HepG2 (cell line): ENCODE measurements around the gene DHX16. TPM values are rescaled to one million over a fixed set of nuclear protein-coding genes. Genes with fewer than 3 reads are reported as not detected.

Source experiments
- ATAC-seq: fragments of 200-7000 bp; cut with Tn5 transposase; 3 replicates; pipeline ENCODE4 v1.9.1; 2020; ENCODE audit warnings: mild to moderate bottlenecking, moderate library complexity
- BruUV-seq: library from RNA; stranded (reverse); fragments of 400-500 nt; replicated peaks from 2 replicates; lab custom pipeline; 2021; lab: Mats Ljungman, UMichigan
- CTCF ChIA-PET: fragments of 300-600 bp; formaldehyde crosslinking; extraction: SDS; loops from one replicate; lab custom pipeline; 2021; ENCODE audit warnings: low total read pairs, inconsistent platforms, low intra/inter-chr PET ratio; lab: Yijun Ruan, JAX
- POLR2A ChIA-PET: fragments of 350-600 bp; sonication (Branson Sonifier 250); formaldehyde crosslinking; loops from one replicate; lab custom pipeline; 2020; ENCODE audit warnings: antibody characterized with exemption, inconsistent platforms; lab: Yijun Ruan, JAX
- DNase-seq: peaks from one replicate; pipeline ENCODE4 v3.0.0-alpha.2; 2015; ENCODE audit warnings: low spot score
- FAIRE-seq: peaks from 3 replicates; lab custom pipeline; 2011; peaks lifted over from hg19 to GRCh38; lab: Jason Lieb, UNC
- H2AFZ ChIP-seq: one replicate; pipeline ENCODE4 v1.6.1; 2011; ENCODE audit warnings: low read length, inconsistent platforms
- H3K27ac ChIP-seq: fragments of 300-600 bp; 3 replicates; pipeline ENCODE4 v1.8.0; 2011; ENCODE audit warnings: mixed run types, mild to moderate bottlenecking, mixed read lengths, low read length, inconsistent platforms; ENCODE audit not compliant: insufficient read depth; ENCODE audit errors: extremely low read length
- H3K27me3 ChIP-seq, 2 experiments: fragments of 200-600 bp in 1 of 2; 2 replicates in 1 of 2; 3 replicates in 1 of 2; pipeline versions ENCODE4 v1.6.0 to v1.8.0; 2011; ENCODE audit warnings: low read length in 2 of 2, mild to moderate bottlenecking in 2 of 2, moderate library complexity in 2 of 2, inconsistent platforms in 1 of 2; ENCODE audit not compliant: insufficient read depth in 2 of 2, control insufficient read depth in 1 of 2
- H3K36me3 ChIP-seq, 2 experiments: fragments of 200-600 bp in 1 of 2; replicated peaks in 1 of 2; 2 replicates in 1 of 2; 3 replicates in 1 of 2; pipeline versions ENCODE4 v1.5.1 to v1.8.0; 2011; ENCODE audit warnings: low read length in 2 of 2, inconsistent platforms in 1 of 2; ENCODE audit not compliant: insufficient read depth in 2 of 2, control insufficient read depth in 1 of 2
- H3K4me1 ChIP-seq: 2 replicates; pipeline ENCODE4 v1.5.1; 2012; ENCODE audit warnings: low read length, inconsistent platforms; ENCODE audit not compliant: insufficient read depth
- H3K4me2 ChIP-seq: 2 replicates; pipeline ENCODE4 v1.6.0; 2011; ENCODE audit warnings: low read depth, low read length, inconsistent platforms
- H3K4me3 ChIP-seq, 3 experiments: fragments of 200-600 bp in 1 of 3; sonication (generic), shearing (Covaris generic) in 1 of 3; replicated peaks in 1 of 3; 2 replicates each; pipeline ENCODE4 v1.5.1; 2011 to 2016; ENCODE audit warnings: low read length in 3 of 3, inconsistent platforms in 2 of 3, low read depth in 2 of 3, mild to moderate bottlenecking in 2 of 3, control low read depth in 1 of 3, mixed read lengths in 1 of 3; ENCODE audit not compliant: insufficient read depth in 1 of 3
- H3K79me2 ChIP-seq: one replicate; pipeline ENCODE4 v1.6.1; 2011; ENCODE audit warnings: low read length, inconsistent platforms; ENCODE audit not compliant: insufficient read depth
- H3K9ac ChIP-seq: 2 replicates; pipeline ENCODE4 v1.6.0; 2011; ENCODE audit warnings: mild to moderate bottlenecking, low read depth, low read length, inconsistent platforms; ENCODE audit not compliant: insufficient read depth
- H3K9me3 ChIP-seq: 2 replicates; pipeline ENCODE4 v1.5.1; 2012; ENCODE audit warnings: mild to moderate bottlenecking, low read length
- H4K20me1 ChIP-seq: 2 replicates; pipeline ENCODE4 v1.6.0; 2011; ENCODE audit warnings: inconsistent platforms, mild to moderate bottlenecking, low read length, moderate library complexity; ENCODE audit not compliant: insufficient read depth
- ARID2 ChIP-seq: sonication (generic); formaldehyde crosslinking; IDR thresholded peaks from 2 replicates; pipeline ENCODE4 v1.8.1; 2022; ENCODE audit warnings: mild to moderate bottlenecking, missing genetic modification reagents, borderline replicate concordance
- CBFB ChIP-seq: sonication (generic); formaldehyde crosslinking; IDR thresholded peaks from 2 replicates; pipeline ENCODE4 v1.4.0; 2020; ENCODE audit warnings: missing genetic modification reagents
- E2F2 ChIP-seq: sonication (generic); formaldehyde crosslinking; IDR thresholded peaks from 2 replicates; pipeline ENCODE4 v1.4.0; 2020; ENCODE audit warnings: missing genetic modification reagents, borderline replicate concordance
- ERF ChIP-seq: IDR thresholded peaks from 2 replicates; pipeline ENCODE4 v1.6.1; 2018; ENCODE audit warnings: missing biosample characterization, missing genetic modification reagents
- FOXK2 ChIP-seq: fragments of 450-650 bp; IDR thresholded peaks from 2 replicates; pipeline ENCODE4 v1.6.1; 2016
- JUNB ChIP-seq: sonication (generic); formaldehyde crosslinking; IDR thresholded peaks from 2 replicates; pipeline ENCODE4 v1.8.0; 2022; ENCODE audit warnings: missing genetic modification reagents, mild to moderate bottlenecking, borderline replicate concordance
- MAF1 ChIP-seq: sonication (generic); formaldehyde crosslinking; IDR thresholded peaks from 2 replicates; pipeline ENCODE4 v1.5.0; 2020; ENCODE audit warnings: missing genetic modification reagents, borderline replicate concordance
- MAFF ChIP-seq: IDR thresholded peaks from 2 replicates; pipeline ENCODE4 v1.6.1; 2011; ENCODE audit warnings: low read depth, low read length, improper control_type of control experiment
- TEAD2 ChIP-seq: sonication (generic); formaldehyde crosslinking; IDR thresholded peaks from 2 replicates; pipeline ENCODE4 v1.9.0; 2021; ENCODE audit warnings: missing genetic modification reagents
- ZFP36L2 ChIP-seq: sonication (generic); formaldehyde crosslinking; IDR thresholded peaks from 2 replicates; pipeline ENCODE4 v1.4.0; 2020; ENCODE audit warnings: missing genetic modification reagents
- ZNF20 ChIP-seq: sonication (generic); formaldehyde crosslinking; IDR thresholded peaks from 2 replicates; pipeline ENCODE4 v1.4.0; 2020; ENCODE audit warnings: mild to moderate bottlenecking, moderate library complexity, missing genetic modification reagents
- ZNF230 ChIP-seq: sonication (generic); formaldehyde crosslinking; IDR thresholded peaks from 2 replicates; pipeline ENCODE4 v1.4.0; 2020; ENCODE audit warnings: mild to moderate bottlenecking, missing genetic modification reagents
- ZSCAN30 ChIP-seq: sonication (generic); formaldehyde crosslinking; IDR thresholded peaks from 2 replicates; pipeline ENCODE4 v1.5.0; 2020; ENCODE audit warnings: mild to moderate bottlenecking, missing genetic modification reagents
- ZSCAN31 ChIP-seq: sonication (generic); formaldehyde crosslinking; IDR thresholded peaks from 2 replicates; pipeline ENCODE4 v1.5.0; 2020; ENCODE audit warnings: low read depth, mild to moderate bottlenecking, missing genetic modification reagents
- WGBS: methylation state at CpG from one replicate; pipeline ENCODE4 v1.1.6; 2017; ENCODE audit warnings: low lambda C conversion rate; 5-methylcytosine and 5-hydroxymethylcytosine counted together
- in situ Hi-C: cut with HindIII; loops from 2 replicates; pipeline ENCODE4 v1.10.0; 2017; ENCODE audit warnings: low pct_unique_long_range_greater_than_20kb; ENCODE audit not compliant: extremely low pct_ligation_motif_present
- intact Hi-C: fragments of 100-400 bp; cut with micrococcal nuclease; formaldehyde crosslinking; loops from one replicate; pipeline ENCODE4 v1.10.0; 2022; ENCODE audit not compliant: unreplicated experiment
- polyA plus RNA-seq, 8 experiments: library from polyadenylated mRNA; depleted of rRNA in 3 of 8; stranded (reverse) in 7 of 8; unstranded in 1 of 8; fragments of >200 nt; fragmentation: Illumina TruSeq in 4 of 8; extraction: Trizol in 4 of 8; gene quantifications; 2 replicates each; pipeline versions ENCODE4 v1.2.1 to v1.2.3, GENCODE V29; 2011 to 2016; ENCODE audit warnings: low read depth in 4 of 8, missing spikeins in 1 of 8, mixed read lengths in 1 of 8; ENCODE audit not compliant: insufficient read depth in 1 of 8
- total RNA-seq, 5 experiments: library from RNA; depleted of rRNA; stranded (reverse); fragments of >200 nt; fragmentation: Illumina TruSeq; extraction: Trizol; gene quantifications; 2 replicates each; pipeline ENCODE4 v1.2.3, GENCODE V29; 2016; ENCODE audit warnings: low read depth in 1 of 5
- TF ChIP-seq, protein P1 (sequence below): sonication (generic); formaldehyde crosslinking; IDR thresholded peaks from 2 replicates; pipeline ENCODE4 v1.4.0; 2020; ENCODE audit warnings: missing genetic modification reagents
- TF ChIP-seq, protein P2 (sequence below): sonication (generic); formaldehyde crosslinking; IDR thresholded peaks from 2 replicates; pipeline ENCODE4 v1.4.0; 2020; ENCODE audit warnings: low read depth, mild to moderate bottlenecking, missing genetic modification reagents

DHX16 gene
- total and polyA plus RNA-seq, 2 of the 13 experiments (the other 11 are each of a cell fraction or from before 2014, with no cell fraction given), result 57.0 to 58.5 TPM

DNA sequence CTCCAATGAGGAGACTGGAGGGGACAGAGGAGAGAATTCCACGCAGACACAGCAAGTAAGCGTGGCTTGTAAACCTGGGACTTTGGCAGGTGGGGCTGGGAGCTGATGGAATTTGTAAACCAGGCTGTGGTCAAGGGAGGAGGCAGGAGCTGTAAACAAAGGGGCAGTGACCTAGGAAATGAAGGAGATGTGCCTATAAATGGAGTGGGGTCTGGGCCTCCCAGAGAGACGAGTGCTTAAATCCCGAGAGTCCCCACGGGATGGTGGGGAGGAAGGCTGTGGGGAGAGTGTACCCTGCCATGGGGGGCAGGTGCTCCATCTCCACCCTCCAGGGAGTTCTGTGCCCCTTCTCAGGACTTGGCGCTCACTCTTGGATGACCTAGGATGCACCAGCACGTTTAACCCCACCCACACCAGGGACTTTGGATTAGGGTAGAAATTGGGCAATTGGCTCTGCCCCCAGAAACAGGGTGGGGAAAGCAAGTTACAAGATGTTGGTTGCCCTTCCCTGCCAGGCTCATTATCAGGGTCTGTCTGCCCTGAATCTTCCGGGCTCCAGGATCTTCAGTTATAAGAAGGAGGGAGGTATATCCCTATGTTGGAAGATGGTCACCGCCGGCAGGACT, 4.0 kb upstream of the DHX16 start:
- intact Hi-C loops, result loop anchor here (10.0 kb wide), 2 partner anchors 132 to 148 kb away; no protein-coding TSS in a partner anchor
- Histone ChIP-seq H4K20me1 (peaks cover 4% of the 10 kb centered on the region; the same call in 1 of the 2 replicates), H3K4me3 (no peak overlapping the region), H3K27me3 (no peaks in the 10 kb centered on the region; a peak in 1 of 5 replicates), H3K36me3 (0 out of 5 replicates have a peak, but pooled peaks cover 0 to 1% of the 10 kb centered on the region in 2 experiments), H3K4me2 (no peak overlapping the region), H3K4me1 (peaks cover 28% of the 10 kb centered on the region), H3K27ac (no peak overlapping the region), H2AFZ (no peak overlapping the region), H3K9me3 (no peaks in the 10 kb centered on the region), H3K9ac (no peak overlapping the region), H3K79me2 (peaks cover 11% of the 10 kb centered on the region)
- in situ Hi-C loops, result loop anchor here (5.0 to 25.0 kb wide), 2 partner anchors 46 to 411 kb away; partner anchors contain the start of gene TUBB
- no peak for DNase-seq
- TF ChIP-seq CBFB (CRISPR knock-in tag) (no peak), JUNB (CRISPR knock-in tag) (no peak), ZSCAN30 (no peak), MAF1 (no peak), ZFP36L2 (no peak), ZNF20 (CRISPR knock-in tag) (no peak), FOXK2 (no peak), ERF (no peak), MAFF (no peak), TEAD2 (CRISPR knock-in tag) (no peak), ZSCAN31 (CRISPR knock-in tag) (no peak), E2F2 (no peak), ZNF230 (CRISPR knock-in tag) (no peak), ARID2 (CRISPR knock-in tag) (no peak)
- TF ChIP-seq, protein P1, sequence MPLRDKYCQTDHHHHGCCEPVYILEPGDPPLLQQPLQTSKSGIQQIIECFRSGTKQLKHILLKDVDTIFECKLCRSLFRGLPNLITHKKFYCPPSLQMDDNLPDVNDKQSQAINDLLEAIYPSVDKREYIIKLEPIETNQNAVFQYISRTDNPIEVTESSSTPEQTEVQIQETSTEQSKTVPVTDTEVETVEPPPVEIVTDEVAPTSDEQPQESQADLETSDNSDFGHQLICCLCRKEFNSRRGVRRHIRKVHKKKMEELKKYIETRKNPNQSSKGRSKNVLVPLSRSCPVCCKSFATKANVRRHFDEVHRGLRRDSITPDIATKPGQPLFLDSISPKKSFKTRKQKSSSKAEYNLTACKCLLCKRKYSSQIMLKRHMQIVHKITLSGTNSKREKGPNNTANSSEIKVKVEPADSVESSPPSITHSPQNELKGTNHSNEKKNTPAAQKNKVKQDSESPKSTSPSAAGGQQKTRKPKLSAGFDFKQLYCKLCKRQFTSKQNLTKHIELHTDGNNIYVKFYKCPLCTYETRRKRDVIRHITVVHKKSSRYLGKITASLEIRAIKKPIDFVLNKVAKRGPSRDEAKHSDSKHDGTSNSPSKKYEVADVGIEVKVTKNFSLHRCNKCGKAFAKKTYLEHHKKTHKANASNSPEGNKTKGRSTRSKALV (CRISPR knock-in tag), result no peak
- TF ChIP-seq, protein P2, sequence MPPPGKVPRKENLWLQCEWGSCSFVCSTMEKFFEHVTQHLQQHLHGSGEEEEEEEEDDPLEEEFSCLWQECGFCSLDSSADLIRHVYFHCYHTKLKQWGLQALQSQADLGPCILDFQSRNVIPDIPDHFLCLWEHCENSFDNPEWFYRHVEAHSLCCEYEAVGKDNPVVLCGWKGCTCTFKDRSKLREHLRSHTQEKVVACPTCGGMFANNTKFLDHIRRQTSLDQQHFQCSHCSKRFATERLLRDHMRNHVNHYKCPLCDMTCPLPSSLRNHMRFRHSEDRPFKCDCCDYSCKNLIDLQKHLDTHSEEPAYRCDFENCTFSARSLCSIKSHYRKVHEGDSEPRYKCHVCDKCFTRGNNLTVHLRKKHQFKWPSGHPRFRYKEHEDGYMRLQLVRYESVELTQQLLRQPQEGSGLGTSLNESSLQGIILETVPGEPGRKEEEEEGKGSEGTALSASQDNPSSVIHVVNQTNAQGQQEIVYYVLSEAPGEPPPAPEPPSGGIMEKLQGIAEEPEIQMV (CRISPR knock-in tag), result no peak
- POLR2A ChIA-PET, result no interaction called here
- ATAC-seq, result no peak
- 93% methylated on average over 10 of the region's 10 CpGs for WGBS
- CTCF ChIA-PET, result interaction anchor here (3.8 kb wide), 1 partner anchor 46 kb away, joined by 130 read pairs; no protein-coding TSS in a partner anchor
- no peak for FAIRE-seq
- no TSS peak for BruUV-seq
